ENCODE measurements around the gene ANKRD63.

ANKRD63 gene

DNA sequence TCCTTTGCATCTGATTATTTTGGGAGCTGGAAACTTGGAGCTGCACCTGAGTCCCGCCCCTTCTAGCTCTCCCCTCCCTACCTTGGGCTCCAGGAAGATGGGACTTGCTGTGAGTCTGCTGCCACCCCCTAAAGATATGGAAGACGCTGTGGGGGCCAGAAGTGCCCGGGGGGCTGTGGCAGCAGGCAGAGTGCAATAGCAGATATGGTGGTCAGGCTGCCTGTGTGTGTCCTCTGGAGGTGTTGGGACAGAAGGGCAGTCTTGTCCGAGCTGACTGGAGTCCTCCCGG lies 43.5 kb downstream of the ANKRD63 start:
- Histone ChIP-seq H3K27ac (ENCODE audit: low read depth, low read length) (no peak overlapping the region), H3K4me2 (ENCODE audit: low read length) (peak overlapping the region; percentile 95), H3K4me3 (ENCODE audit: low read length) (peak overlapping the region; percentile 70), H3K4me1 (ENCODE audit: control insufficient read depth, low read length) (peaks cover 34% of the 10 kb centered on the region), H3K27me3 (ENCODE audit: control insufficient read depth, low read length) (peaks cover 10% of the 10 kb centered on the region), H4K20me1 (ENCODE audit: control insufficient read depth, insufficient read depth, low read depth, low read length) (no peaks in the 10 kb centered on the region), H3K9me2 (replicated peaks; ENCODE audit: control insufficient read depth, low read length) (no peaks in the 10 kb centered on the region), H3K79me2 (ENCODE audit: control insufficient read depth, low read length) (no peaks in the 10 kb centered on the region), H3K36me3 (ENCODE audit: control insufficient read depth, low read length) (no peaks in the 10 kb centered on the region), H3K9me3 (ENCODE audit: control insufficient read depth, insufficient read depth, low read length) (no peaks in the 10 kb centered on the region), H3F3A (ENCODE audit: control insufficient read depth, insufficient read depth) (peaks cover 15% of the 10 kb centered on the region)
- TF ChIP-seq CTCF (IDR thresholded peaks at IDR 0.05; ENCODE audit: low read depth, low read length, poor library complexity, severe bottlenecking) (no peak), EZH2phosphoT487 (IDR thresholded peaks at IDR 0.05; ENCODE audit: borderline replicate concordance, low read length) (no peak)

- H3K9me2 ChIP-seq (replicated peaks; ENCODE audit: control insufficient read depth, low read length), result no peaks in the 10 kb centered on the region
- H3K4me2 ChIP-seq (ENCODE audit: low read length), result peak within 1 kb of the TSS; percentile 95
- H3K27ac ChIP-seq (ENCODE audit: low read depth, low read length), result no peak within 1 kb of the TSS
- H3K36me3 ChIP-seq (ENCODE audit: control insufficient read depth, low read length), result no peaks in the 10 kb centered on the region
- peak within 1 kb of the TSS; percentile 70 for H3K4me3 ChIP-seq (ENCODE audit: low read length)
- no peaks in the 10 kb centered on the region for H3K9me3 ChIP-seq (ENCODE audit: control insufficient read depth, insufficient read depth, low read length)
- H4K20me1 ChIP-seq (ENCODE audit: control insufficient read depth, insufficient read depth, low read depth, low read length), result no peaks in the 10 kb centered on the region
- no peaks in the 10 kb centered on the region for H3K79me2 ChIP-seq (ENCODE audit: control insufficient read depth, low read length)
- TF ChIP-seq EZH2phosphoT487 (IDR thresholded peaks at IDR 0.05; ENCODE audit: borderline replicate concordance, low read length), result no peak
- TF ChIP-seq CTCF (IDR thresholded peaks at IDR 0.05; ENCODE audit: low read depth, low read length, poor library complexity, severe bottlenecking), result no peak
- peaks cover 40% of the 10 kb centered on the region for H3K4me1 ChIP-seq (ENCODE audit: control insufficient read depth, low read length)
- H3F3A ChIP-seq (ENCODE audit: control insufficient read depth, insufficient read depth), result peaks cover 15% of the 10 kb centered on the region
- H3K27me3 ChIP-seq (ENCODE audit: control insufficient read depth, low read length), result peaks cover 10% of the 10 kb centered on the region
Measured at GRCh38 chr15:40238532-40239403, 44.1 kb downstream of the ANKRD63 start, which contains the start of gene PAK6. PAK6 (plus strand) TSS chr15:40239063; CDS start chr15:40264786, 25,723 bp downstream.

- H3K27ac ChIP-seq (ENCODE audit: low read depth, low read length), result peak overlapping the region; percentile 35
- H3K4me2 ChIP-seq (ENCODE audit: low read length), result peak overlapping the region; percentile 55
- H3K4me1 ChIP-seq (ENCODE audit: control insufficient read depth, low read length), result peaks cover 44% of the 10 kb centered on the region
- peaks cover 24% of the 10 kb centered on the region for H3F3A ChIP-seq (ENCODE audit: control insufficient read depth, insufficient read depth)
- H3K79me2 ChIP-seq (ENCODE audit: control insufficient read depth, low read length), result no peaks in the 10 kb centered on the region
- peak overlapping the region; percentile 29; the same call in 1 of the 2 replicates for H3K4me3 ChIP-seq (ENCODE audit: low read length)
- no peaks in the 10 kb centered on the region for H4K20me1 ChIP-seq (ENCODE audit: control insufficient read depth, insufficient read depth, low read depth, low read length)
- TF ChIP-seq CTCF (IDR thresholded peaks at IDR 0.05; ENCODE audit: low read depth, low read length, poor library complexity, severe bottlenecking) (no peak), EZH2phosphoT487 (IDR thresholded peaks at IDR 0.05; ENCODE audit: borderline replicate concordance, low read length) (no peak)
- H3K9me2 ChIP-seq (replicated peaks; ENCODE audit: control insufficient read depth, low read length), result no peaks in the 10 kb centered on the region
- H3K27me3 ChIP-seq (ENCODE audit: control insufficient read depth, low read length), result peaks cover 7% of the 10 kb centered on the region
- H3K9me3 ChIP-seq (ENCODE audit: control insufficient read depth, insufficient read depth, low read length), result no peaks in the 10 kb centered on the region
- peaks cover 11% of the 10 kb centered on the region for H3K36me3 ChIP-seq (ENCODE audit: control insufficient read depth, low read length)
Measured at GRCh38 chr15:40235201-40235885, 47.5 kb downstream of the ANKRD63 start.
